HG02943 (cell line): ENCODE measurements around the gene OPRM1.
A peak's percentile ranks its signal among the peaks of the same experiment; 100 is the strongest.
"Not testable (repeated sequence)": the region's sequence is repeated elsewhere in the genome, so short reads cannot be mapped to it uniquely, and the experiment has no call there.

ENCODE experiments used
- ATAC-seq: cut with Tn5 transposase; IDR thresholded peaks from one replicate; pipeline ENCODE4 v1.9.1; 2021; ENCODE audit warnings: mild to moderate bottlenecking, low read depth, moderate library complexity; ENCODE audit not compliant: unreplicated experiment

OPRM1 gene

DNA sequence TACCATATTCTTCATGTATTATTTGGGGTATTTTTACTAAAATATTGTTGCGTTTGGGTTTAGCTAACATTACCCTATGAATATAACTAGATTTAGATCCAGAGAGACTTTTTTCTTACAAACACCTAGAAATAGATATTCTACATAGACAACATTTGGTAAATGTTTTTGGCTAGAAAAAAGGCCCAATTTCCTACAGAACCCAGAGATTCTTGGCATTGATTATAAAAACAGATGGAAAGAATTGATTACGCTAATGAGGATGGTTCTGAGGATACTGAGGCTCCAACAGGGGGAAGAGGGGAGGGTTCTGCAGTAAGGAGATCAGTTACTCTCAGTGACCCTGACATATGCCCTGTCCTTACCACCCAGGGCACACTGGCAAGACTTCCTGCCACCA lies 194.3 kb downstream of the OPRM1 start:
- no peak for ATAC-seq

DNA sequence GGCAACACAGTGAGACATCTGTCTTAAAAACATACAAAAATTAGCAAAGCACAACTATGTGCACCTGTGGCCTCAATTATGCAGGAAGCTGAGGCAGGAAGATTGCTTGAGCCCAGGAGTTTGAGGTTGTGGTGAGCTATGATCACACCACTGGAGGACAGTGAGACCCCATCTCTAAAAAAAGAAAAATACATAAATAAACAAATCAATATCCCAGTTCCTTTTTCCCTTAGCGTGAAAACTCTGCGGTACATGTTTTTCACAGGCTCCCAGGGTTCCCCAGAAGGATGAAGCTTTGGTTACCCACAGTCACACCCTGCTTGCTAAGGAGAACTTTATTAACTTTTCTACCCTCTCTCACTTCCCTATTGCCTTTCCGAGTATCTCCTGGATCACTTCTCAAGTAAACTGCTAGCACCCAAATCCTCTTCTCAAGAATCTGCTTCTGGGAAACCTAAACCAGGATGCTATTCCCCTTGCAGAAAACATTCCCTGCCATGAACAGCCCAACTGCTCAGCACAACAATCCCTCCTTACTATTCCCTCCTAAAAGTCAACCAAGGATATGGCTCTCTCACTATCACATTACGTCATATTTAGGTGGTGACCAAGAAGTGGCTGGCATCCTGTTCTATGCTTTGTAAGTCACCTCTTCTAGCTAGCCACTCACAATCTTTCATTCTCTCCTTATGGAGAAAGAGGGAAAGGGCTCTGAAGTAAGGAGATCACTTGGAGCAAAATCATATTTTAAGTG lies 195.2 kb downstream of the OPRM1 start:
- ATAC-seq = peak; percentile 58

DNA sequence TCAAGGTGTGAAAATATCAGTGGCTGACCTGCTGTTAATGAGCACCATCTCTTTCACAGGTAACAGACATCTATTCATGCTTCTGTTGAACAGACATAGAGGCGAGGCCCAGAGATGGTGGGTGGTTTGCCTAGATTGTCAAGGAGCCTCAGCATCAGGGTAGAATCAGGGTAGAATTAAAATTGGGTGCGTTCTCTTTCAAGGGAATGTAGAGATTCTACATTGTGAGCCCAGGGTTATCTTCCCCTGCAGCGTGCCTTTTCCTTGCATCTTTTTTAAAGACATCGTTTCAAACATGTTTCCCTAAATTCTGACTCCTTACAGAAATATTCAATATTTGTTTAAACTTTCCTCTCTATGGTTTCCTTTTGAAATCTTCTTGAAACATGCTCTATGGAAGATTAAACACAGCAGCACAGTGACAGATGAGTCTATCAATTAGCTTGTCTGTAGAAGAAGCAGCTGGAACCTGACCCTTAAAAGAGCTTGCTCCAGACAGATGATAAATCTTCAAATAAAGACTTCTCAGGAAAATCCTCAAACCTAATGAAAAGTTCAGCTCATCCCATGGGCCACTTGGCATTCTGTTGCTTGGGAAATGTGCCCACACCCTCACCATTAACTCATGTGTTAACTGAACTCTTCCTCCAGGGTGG lies 197.7 kb downstream of the OPRM1 start:
- no peak for ATAC-seq

DNA sequence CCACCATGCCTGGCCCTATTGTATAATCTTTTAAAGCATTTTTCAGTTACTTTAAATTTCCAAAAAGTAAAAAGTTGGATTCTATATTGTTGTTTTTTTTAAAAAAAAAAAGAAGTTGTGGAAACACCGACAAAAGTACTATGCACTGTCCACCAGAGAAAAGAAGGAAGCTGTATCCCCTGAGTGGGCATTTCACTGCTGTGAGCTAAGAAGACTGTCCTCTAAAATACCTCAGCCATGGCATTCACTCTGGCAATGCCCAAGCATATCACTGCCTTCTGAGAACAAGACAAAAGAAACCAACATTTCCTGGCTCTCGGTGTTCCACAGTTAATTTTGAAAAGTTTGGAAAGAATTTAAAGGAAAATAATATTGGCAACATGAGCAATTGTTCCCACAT lies 199.8 kb downstream of the OPRM1 start:
- ATAC-seq = no peak

DNA sequence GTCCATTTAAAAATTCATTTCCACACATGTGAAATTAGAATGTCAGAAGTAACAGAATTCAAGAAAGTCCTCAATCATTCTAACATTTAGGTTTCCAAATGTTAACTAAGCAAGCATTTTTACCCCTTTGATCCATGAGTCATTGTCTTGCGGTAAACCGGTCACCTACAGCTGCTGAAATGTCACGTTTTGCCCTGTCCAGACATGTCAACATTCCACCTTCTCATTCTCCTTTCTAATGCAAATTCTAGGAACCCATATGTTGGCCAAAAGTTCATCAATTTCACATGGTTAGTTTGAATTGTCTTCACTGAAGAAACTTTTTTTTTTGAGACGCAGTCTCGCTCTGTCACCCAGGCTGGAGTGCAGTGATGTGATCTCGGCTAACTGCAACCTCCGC lies 200.4 kb downstream of the OPRM1 start:
- no peak for ATAC-seq

DNA sequence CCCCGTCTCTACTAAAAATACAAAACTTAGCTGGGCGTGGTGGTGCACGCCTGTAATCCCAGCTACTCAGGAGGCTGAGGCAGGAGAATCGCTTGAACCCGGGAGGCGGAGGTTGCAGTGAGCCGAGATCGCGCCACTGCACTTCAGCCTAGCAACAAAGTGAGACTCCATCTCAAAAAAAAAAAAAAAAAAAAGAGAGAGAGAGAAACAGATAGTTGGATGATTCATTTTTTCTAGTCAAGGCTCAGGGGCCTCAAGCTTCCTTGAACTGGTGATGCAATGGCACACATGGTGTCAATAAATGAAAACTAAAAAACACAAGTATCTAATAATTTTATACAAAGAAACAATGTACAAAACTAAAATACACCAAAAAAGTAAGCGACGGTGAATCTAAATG lies 202.0 kb downstream of the OPRM1 start:
- ATAC-seq = not testable (repeated sequence)

DNA sequence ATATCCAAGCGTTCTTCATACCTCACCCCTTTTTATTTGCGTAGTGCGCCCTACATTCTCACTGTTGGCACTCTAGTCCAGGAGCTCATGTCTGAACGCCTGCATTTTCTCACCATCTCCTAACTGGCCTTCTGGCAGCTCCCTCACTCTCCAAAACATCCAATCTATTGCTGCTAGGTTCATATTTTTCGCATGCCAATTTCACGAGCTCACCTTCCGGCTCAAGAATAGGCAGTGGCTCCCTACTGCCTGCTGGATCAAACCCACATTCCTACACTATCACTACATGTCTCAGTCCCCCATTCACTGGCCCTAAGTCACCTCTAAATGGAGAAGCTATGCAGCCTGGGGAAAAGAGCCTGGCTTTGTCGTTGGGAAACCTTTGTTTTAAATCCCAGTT lies 202.5 kb downstream of the OPRM1 start:
- ATAC-seq = no peak

DNA sequence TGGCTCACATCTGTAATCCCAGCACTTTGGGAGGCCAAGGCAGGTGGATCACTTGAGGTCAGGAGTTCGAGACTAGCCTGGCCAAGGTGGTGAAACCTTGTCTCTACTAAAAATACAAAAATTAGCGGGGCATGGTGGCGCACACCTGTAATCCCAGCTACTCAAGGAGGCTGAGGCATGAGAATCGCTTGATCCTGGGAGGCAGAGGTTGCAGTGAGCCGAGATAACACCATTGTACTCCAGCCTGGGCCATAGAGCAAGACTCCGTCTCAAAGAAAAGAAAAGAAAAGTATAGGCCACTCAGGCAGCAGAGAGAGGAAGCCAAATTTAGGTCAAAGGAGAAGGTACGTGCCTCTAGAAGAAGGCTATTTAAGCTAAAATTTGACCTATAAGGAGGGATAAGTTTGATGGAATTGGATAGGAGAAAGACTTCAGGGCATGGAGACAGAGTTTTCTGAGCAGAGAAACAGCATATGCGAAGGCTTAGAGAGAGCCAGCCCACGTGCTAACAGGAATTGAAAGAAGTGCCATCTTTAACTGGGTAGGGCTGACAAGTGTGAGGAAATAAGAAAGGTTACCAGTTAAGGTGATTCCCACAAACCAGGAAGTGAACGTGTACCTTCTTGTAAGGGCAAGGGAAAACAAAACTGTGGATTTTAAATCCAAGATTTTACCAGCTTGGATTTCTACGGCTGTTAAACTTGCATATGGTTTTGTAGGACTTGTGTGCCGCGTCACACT lies 203.7 kb downstream of the OPRM1 start:
- no peak for ATAC-seq

DNA sequence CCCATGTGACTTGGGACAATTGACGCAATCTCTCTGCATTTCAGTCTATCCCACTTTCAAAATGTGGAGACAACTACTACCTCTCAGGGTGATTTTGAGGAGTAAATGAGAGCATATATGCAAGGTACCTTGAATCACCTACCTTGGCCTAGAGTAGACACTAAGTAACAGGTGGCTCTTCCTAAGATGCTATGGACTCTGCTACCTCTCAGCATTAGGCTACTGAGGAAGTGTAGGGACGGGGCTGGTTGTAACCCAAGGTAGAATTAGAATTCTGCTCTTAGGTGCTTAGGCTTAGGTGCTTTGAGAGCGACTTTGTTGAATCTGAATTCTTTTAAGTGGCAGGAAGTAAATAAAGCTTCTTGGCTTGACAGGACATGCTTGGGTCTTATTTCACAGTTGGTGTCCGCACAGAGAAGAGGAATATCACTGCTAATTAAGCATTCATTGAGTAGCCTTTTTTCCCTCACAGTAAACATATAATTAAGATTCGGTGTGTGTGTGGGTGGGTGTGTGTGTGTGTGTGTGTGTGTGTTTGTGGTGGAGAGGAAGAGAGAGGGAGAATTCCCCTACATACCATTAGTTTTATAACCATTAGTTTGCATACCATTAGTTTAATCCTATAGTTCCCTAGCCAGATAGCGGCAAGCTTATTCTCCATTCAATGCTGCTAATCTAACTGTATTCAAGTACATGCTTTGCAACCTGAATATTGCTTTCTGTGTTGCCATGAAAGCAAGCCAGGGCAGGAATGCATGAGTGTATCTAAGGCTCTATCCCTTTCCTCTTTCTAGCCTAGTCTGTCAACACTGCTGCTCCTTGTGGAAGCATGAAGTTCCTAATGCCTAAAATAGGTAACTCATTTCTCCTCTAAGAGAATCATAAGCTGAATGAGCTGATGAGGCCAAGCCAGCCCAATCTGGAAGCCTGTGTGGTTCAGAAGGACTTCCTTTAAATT lies 205.0 kb downstream of the OPRM1 start:
- ATAC-seq = no peak

DNA sequence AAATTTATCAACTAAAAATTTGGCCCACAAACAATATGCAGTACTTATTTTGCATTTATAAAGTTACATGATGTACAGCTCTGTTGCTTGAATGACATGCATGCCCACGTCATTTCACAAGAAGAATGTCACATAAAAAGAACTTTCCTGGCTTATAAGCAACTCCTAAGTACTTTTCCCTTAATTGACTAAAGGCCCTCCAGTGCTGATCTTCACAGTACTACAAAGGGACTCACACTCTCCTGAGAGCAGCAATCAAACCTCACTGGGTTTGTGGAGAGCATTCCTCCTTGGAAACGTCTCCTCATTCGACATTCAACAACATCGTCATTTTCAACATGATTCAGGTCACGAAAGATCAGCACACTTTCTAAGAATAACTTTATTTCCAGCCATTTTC lies 206.5 kb downstream of the OPRM1 start:
- no peak for ATAC-seq

DNA sequence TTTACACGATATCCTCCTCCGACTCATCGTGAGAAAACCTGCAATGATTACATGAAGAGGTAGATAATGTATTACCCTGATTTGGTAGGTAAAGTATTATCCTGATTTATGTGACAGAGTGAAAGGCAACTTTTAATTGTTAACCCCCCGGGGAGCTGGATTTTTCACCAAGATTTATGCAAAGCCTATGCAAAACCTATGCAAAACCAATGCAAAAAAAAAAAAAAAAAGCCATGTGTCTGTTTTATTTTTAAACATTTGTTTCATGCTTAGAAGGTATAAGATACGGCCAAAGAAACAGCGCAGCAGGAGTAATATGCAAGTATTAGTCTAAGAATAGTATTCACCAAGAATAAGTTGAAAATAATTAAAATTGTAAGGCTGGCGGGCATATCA lies 207.7 kb downstream of the OPRM1 start:
- ATAC-seq = no peak

DNA sequence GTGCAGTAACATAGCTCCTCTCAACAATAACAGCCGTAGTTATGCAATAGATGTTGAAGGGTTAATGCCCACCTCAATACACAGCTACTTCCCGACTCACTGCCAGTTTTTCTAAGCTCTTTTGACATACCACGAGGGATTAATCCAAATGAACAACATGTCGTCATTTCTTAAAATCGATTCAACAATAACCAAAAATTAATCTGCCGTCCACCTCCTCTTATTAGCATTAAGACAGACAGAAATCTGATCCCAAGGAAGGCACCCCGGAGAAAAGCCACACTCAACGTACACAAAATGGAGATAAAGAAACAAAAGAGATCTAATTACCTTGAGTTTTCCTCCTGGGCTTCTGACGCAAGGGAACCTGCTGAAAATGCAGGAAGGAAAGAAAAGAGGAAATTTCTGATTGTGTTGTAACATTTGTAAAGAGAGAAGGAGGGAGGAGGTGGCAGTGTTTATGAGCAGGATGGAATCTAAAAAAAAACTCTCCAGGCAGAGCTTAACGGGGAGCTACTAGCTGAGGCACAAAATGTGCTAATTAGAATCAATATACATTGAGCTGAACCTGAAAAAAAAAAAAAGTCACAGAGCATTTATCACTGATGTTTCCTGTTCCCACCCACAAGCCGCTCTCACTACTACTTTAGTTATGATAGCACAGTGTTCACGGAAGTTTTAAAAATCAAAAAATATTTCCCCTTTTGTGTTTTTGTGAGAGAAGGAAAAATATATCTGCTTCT lies 208.2 kb downstream of the OPRM1 start:
- ATAC-seq = peak; percentile 43

DNA sequence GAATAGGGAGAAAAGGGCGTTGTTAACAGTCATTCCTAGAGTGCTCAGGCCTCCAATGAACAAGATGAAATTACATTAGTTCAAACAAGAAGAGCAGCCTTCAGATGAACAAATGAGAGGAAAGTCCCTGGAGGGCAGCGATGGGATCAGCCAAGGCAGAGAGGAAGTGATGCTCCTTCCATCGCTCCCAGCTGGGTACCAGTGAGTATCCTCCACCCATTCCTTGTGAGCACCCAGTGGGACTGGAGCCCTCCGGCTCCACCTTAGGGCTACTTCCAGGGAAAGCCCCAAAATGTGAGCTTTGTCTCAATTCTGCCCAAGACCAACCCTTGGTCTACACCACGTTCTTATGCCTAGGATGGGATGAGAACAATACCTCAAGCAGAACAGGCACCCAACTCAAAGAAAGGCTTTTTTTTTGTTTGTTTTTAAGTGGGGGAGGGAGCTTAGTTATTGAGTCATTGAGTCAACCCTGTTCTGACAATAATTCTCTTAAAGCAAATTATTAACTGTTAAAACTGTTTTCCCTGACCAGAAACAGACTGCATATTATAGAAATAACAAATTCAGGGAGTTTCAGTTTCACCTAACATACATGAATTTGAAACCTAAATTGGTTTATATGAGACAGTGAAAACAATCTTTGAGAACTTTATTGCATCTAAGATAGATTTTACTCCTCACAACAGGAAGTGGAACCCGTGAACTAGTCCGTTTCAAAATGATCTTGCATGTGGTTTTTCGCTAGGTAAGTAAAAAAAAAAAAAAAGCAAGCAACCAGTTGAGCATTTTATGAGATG lies 210.7 kb downstream of the OPRM1 start:
- ATAC-seq = peak; percentile 62

DNA sequence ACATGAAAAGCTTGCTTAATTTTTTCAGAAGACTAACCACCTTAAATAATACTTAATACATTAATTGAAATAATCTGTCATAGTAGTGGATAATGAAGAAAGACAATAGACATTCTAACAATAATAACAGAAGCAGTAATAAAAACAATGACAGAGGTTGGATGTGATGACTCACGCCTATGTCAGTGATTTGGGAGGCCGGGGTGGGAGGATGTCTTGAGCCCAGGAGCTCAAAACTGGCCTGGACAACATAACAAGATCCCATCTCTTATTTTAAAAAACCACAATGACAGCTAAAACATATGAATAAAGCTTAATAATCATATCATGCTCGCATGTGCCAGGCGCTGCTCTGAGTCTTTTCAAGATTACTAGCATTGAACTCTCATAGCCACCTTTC lies 212.1 kb downstream of the OPRM1 start:
- no peak for ATAC-seq

DNA sequence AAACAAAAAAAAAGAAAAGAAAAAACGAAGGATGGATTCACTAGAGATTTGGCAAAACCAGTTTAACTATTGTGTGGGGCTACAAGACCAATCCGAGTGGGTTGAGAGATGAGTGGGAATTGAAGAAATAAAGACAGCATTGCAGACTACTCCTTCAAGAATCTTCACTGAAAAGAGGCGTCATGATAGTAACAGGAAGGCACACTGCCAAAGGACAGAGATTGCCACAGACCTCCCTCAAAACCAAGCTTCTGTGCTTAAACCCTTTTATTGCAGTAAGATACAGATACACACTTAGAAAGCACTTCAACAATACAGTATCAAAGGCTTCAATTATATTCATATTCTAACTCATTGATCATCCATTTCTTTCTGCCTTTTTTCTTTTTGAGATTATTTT lies 213.6 kb downstream of the OPRM1 start:
- ATAC-seq = no peak

DNA sequence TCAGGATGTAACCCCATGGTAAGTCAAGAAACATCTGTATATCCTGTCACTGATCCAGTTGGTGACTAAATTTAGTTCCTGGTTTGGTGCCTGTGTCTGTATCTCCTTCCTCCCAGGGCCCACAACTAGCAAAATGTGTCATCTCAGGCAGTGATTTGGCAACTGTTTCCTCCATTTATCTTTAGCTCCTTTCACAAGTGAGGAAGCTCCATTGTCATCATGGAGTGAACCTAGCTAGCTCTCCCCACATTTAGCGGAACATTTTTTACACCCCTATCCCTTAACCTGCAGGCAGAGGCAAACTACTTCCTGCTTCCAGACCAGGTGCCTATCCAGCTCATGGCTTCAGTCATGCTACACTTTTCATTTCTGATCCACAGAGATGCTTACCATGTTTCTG lies 218.0 kb downstream of the OPRM1 start:
- no peak for ATAC-seq

DNA sequence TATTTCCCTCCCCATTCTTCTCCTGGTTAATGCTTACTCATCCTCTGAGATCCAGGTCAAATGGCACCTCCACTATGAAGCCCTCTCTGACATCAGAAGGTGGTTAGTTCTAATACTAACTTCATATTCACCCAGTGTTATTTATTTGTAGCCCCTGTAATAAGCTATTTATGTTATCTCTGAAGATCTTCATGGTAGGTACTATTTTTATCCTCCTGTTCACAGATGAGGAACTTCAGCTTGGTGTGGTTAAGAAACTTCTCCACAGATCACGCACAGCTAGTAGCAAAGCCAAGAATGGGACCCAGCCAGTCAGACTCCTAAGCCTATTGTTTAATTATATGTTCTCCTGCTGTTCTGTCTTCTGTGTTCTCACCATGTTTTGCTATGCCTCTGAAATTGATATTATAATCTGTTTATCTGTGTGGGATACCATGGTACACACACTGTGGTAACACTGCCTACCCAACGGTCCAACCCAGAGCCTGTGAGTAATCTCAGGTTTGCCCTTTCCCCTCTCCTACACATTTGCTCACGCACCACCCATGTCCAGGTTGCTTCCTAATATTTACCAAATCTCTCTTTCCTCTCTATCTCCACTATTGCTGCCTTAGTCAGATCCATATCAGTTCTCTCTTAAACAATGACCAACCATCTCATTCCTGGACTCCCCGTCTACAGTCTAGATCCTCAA lies 219.2 kb downstream of the OPRM1 start:
- ATAC-seq = peak; percentile 76

DNA sequence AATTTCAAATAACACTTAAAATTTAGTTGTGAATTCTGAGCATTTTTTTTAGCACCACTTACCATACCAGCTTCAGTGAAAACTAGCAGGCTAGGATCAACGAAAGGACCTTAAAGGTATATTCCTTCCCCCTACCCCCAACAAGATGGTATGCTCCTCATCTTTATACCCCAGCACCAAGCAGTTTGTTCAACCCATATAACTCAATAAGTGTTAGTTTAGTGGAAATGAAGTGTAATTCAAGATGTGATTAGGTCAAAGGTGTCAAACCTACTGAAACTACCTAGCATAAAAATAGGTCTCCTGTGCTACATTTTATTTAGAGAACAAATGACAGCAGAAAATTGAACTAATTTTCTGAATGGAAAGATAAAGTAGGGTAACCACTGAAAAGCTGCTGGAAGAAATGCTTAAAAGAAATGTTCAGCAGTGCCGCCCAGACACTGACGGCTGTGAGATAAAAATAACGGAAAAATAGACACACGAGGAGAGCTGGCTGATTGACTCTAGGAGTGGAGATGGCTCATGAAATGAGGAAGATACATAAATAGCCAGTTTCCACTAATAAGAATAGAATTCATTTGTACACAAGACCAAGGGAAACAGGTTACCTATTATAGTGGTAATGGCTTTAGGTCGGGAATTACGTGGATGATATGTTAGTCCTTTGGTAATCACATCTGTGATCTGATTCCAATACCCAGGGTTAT lies 222.8 kb downstream of the OPRM1 start:
- ATAC-seq = no peak
